Left ventricle myocardium inferior (tissue), 1 donor: Measurements from ENCODE around the gene MYO16. TPM values are rescaled to one million over a fixed set of nuclear protein-coding genes. Genes with fewer than 3 reads are reported as not detected.
"Not testable (repeated sequence)": the region's sequence is repeated elsewhere in the genome, so short reads cannot be mapped to it uniquely, and the experiment has no call there.

ENCODE experiments used
- DNase-seq: peaks from one replicate; pipeline ENCODE4 v3.0.0-alpha.2; 2020
- H3K27ac ChIP-seq: fragments of 200-600 bp; replicated peaks from 2 replicates; pipeline ENCODE4 v1.8.0; 2021
- H3K27me3 ChIP-seq: fragments of 200-600 bp; 2 replicates; pipeline ENCODE4 v1.8.0; 2021; ENCODE audit warnings: low read depth
- H3K36me3 ChIP-seq: fragments of 200-600 bp; 2 replicates; pipeline ENCODE4 v1.8.0; 2021
- H3K4me1 ChIP-seq: fragments of 200-600 bp; 2 replicates; pipeline ENCODE4 v1.8.0; 2021
- H3K4me3 ChIP-seq: fragments of 200-600 bp; 2 replicates; pipeline ENCODE4 v1.8.0; 2021; ENCODE audit warnings: mild to moderate bottlenecking, moderate library complexity
- H3K9me3 ChIP-seq: fragments of 200-600 bp; replicated peaks from 2 replicates; pipeline ENCODE4 v1.8.0; 2021
- CTCF ChIP-seq: fragments of 200-600 bp; IDR thresholded peaks from 2 replicates; pipeline ENCODE4 v1.8.0; 2021; ENCODE audit warnings: antibody characterized with exemption, mild to moderate bottlenecking, borderline replicate concordance
- intact Hi-C: fragments of 100-400 bp; cut with micrococcal nuclease; formaldehyde crosslinking; loops from one replicate; pipeline ENCODE4 v1.11.0; 2022
- total RNA-seq: library from RNA; stranded (reverse); fragmentation: NEBNext Ultra II Directional; extraction: Animal tissue kit (Norgen Biotek cat#: 25700); gene quantifications from one replicate; pipeline ENCODE4 v1.2.1, GENCODE V29; 2021
- donor health status: DM: no; HTN: yes; CAD: no; lungs with severe emphysema.

MYO16 gene
- total RNA-seq, 1 donor from 2014 or later, result 1.7 TPM

- Histone ChIP-seq H3K27ac (no peak overlapping the region), H3K4me1 (no peaks in the 10 kb centered on the region), H3K36me3 (no peaks in the 10 kb centered on the region), H3K9me3 (no peaks in the 10 kb centered on the region), H3K27me3 (no peaks in the 10 kb centered on the region), H3K4me3 (no peak overlapping the region)
- no peak for TF ChIP-seq CTCF
- intact Hi-C loops, result no loop called here
- DNase-seq, result no peak
Measured at GRCh38 chr13:108902405-108903155, 273.2 kb downstream of the MYO16 start.

GRCh38 chr13:108903613-108904012 is 274.2 kb downstream of the MYO16 start:
- H3K27ac ChIP-seq, result no peak overlapping the region
- H3K9me3 ChIP-seq, result no peaks in the 10 kb centered on the region
- DNase-seq, result no peak
- H3K4me1 ChIP-seq, result no peaks in the 10 kb centered on the region
- H3K4me3 ChIP-seq, result no peak overlapping the region
- intact Hi-C loops, result no loop called here
- no peaks in the 10 kb centered on the region for H3K36me3 ChIP-seq
- no peaks in the 10 kb centered on the region for H3K27me3 ChIP-seq
- no peak for TF ChIP-seq CTCF

- no peak overlapping the region for H3K4me3 ChIP-seq
- no peaks in the 10 kb centered on the region for H3K9me3 ChIP-seq
- no peaks in the 10 kb centered on the region for H3K36me3 ChIP-seq
- intact Hi-C loops, result no loop called here
- no peak for DNase-seq
- H3K27me3 ChIP-seq, result no peaks in the 10 kb centered on the region
- peaks cover 9% of the 10 kb centered on the region for H3K4me1 ChIP-seq
- TF ChIP-seq CTCF, result no peak
- no peak overlapping the region for H3K27ac ChIP-seq
Measured at GRCh38 chr13:108911807-108912206, 282.4 kb downstream of the MYO16 start.

DNA sequence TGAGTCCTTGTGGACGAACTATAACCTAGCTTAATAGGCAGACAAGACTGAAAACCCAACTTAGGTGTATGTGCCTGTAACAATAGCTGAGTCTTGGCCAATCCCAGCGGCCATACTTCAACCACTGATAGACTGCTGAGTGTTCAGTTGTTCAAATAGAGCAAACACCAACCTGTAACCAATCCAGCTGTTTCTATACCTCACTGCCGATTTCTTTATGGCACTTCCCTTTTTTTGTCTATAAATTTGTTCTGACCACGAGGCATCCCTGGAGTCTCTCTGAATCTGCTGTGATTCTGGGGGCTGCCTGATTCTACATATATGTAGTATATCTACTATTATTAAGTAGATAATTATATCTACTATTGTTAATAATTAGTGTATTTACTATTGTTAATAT is 284.3 kb downstream of the MYO16 start:
- H3K27ac ChIP-seq, H3K36me3 ChIP-seq, DNase-seq, H3K4me3 ChIP-seq, H3K9me3 ChIP-seq, H3K27me3 ChIP-seq, H3K4me1 ChIP-seq, intact Hi-C loops: not testable (repeated sequence)

DNA sequence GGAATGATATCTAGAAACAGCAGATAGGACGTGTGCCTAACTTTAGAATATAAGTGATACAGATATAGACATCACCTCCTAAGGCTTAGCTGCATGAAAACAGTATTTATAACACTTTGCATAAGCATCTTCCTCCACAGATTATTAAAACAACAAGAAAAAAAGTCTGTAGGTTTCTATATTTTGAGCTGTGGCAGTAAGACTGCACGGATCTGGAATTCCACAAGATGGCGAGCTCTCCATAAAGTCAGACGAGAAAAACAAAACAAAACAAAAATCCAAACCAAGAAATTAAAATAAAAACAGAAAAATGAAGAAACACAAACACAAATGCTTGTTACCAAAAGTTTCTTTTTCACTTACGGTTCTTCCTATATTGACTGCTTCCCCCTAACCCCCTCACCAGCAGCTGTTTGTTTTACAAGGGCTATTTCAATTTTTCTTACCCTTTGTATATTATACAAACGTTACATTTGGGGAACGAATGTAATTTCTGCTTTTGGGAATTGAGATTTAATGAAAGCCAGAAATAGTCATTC is 285.8 kb downstream of the MYO16 start:
- Histone ChIP-seq H3K36me3 (no peaks in the 10 kb centered on the region), H3K27ac (peak overlapping the region; percentile 34), H3K27me3 (no peaks in the 10 kb centered on the region), H3K4me1 (peaks cover 9% of the 10 kb centered on the region), H3K4me3 (peak overlapping the region; percentile 14), H3K9me3 (no peaks in the 10 kb centered on the region)
- intact Hi-C loops, result no loop called here
- TF ChIP-seq CTCF, result peak; percentile 46
- DNase-seq, result no peak
